Caco-2 (cell line): ENCODE results near the gene SPATA31D3. TPM values are rescaled to one million over a fixed set of nuclear protein-coding genes. Genes with fewer than 3 reads are reported as not detected.

Source experiments
- BruUV-seq: library from RNA; stranded (reverse); fragments of 400-500 nt; replicated peaks from 2 replicates; lab custom pipeline; 2021; lab: Mats Ljungman, UMichigan
- CTCF ChIA-PET: fragments of 300-600 bp; sonication (Branson Sonifier 250); formaldehyde crosslinking; loops from one replicate; lab custom pipeline; 2022; ENCODE audit warnings: antibody characterized with exemption; lab: Charles Lee
- POLR2A ChIA-PET: fragments of 300-600 bp; sonication (Branson Sonifier 250); formaldehyde crosslinking; loops from one replicate; lab custom pipeline; 2022; ENCODE audit warnings: antibody characterized with exemption; lab: Charles Lee
- DNase-seq, 2 experiments: peaks; one replicate each; pipeline versions ENCODE4 v3.0.0 to v3.0.0-alpha.2; 2020 to 2022
- H3K27me3 ChIP-seq: replicated peaks from 2 replicates; pipeline ENCODE4 v1.6.0; 2011; ENCODE audit warnings: low read length; ENCODE audit not compliant: control insufficient read depth, insufficient read depth
- H3K36me3 ChIP-seq: 2 replicates; pipeline ENCODE4 v1.5.1; 2011; ENCODE audit warnings: low read length; ENCODE audit not compliant: control insufficient read depth, insufficient read depth
- H3K4me1 ChIP-seq: fragments of 250-450 bp; sonication (Bioruptor Pico); 2 replicates; pipeline ENCODE4 v1.5.1; 2020; ENCODE audit warnings: mild to moderate bottlenecking
- H3K4me3 ChIP-seq: 2 replicates; pipeline ENCODE4 v1.5.1; 2011; ENCODE audit warnings: low read depth, mild to moderate bottlenecking, control low read depth, low read length
- H3K9me3 ChIP-seq: fragments of 250-450 bp; sonication (Bioruptor Pico); 2 replicates; pipeline ENCODE4 v1.5.1; 2020; ENCODE audit warnings: mild to moderate bottlenecking, moderate library complexity
- H3K27ac Mint-ChIP-seq: one replicate; pipeline ENCODE4 v1.8.0; 2022; ENCODE audit warnings: mixed read lengths; ENCODE audit not compliant: unreplicated experiment
- H3K27me3 Mint-ChIP-seq: one replicate; pipeline ENCODE4 v1.8.0; 2022; ENCODE audit warnings: mixed read lengths; ENCODE audit not compliant: insufficient read depth, unreplicated experiment
- H3K36me3 Mint-ChIP-seq: one replicate; pipeline ENCODE4 v1.8.0; 2022; ENCODE audit warnings: mild to moderate bottlenecking, mixed read lengths; ENCODE audit not compliant: insufficient read depth, unreplicated experiment
- H3K4me1 Mint-ChIP-seq: one replicate; pipeline ENCODE4 v1.8.0; 2022; ENCODE audit warnings: low read depth, mixed read lengths; ENCODE audit not compliant: unreplicated experiment
- H3K4me3 Mint-ChIP-seq: one replicate; pipeline ENCODE4 v1.8.0; 2022; ENCODE audit warnings: mild to moderate bottlenecking, moderate library complexity, mixed read lengths; ENCODE audit not compliant: unreplicated experiment
- H3K9me3 Mint-ChIP-seq: one replicate; pipeline ENCODE4 v1.8.0; 2022; ENCODE audit warnings: mixed read lengths; ENCODE audit not compliant: unreplicated experiment
- CTCF ChIP-seq, 2 experiments: fragments of 200-600 bp in 1 of 2; IDR thresholded peaks; 1 replicate in 1 of 2; 2 replicates in 1 of 2; pipeline versions ENCODE4 v1.5.1 to v1.8.0; 2011 to 2022; ENCODE audit warnings: antibody characterized with exemption in 1 of 2, control low read depth in 1 of 2, inconsistent platforms in 1 of 2, low read depth in 1 of 2, low read length in 1 of 2, mild to moderate bottlenecking in 1 of 2, moderate library complexity in 1 of 2; ENCODE audit not compliant: insufficient read depth in 1 of 2, severe bottlenecking in 1 of 2, unreplicated experiment in 1 of 2
- intact Hi-C: fragments of 100-400 bp; cut with micrococcal nuclease; formaldehyde crosslinking; loops from one replicate; pipeline ENCODE4 v1.10.0; 2022; ENCODE audit not compliant: unreplicated experiment
- total RNA-seq: library from RNA; stranded (reverse); gene quantifications from 2 replicates; pipeline ENCODE4 v1.2.3, GENCODE V29; 2022

The SPATA31D3 gene
- total RNA-seq, 1 experiment from 2014 or later = not detected

GRCh38 chr9:81980568-81980967 is 37.3 kb downstream of the SPATA31D3 start:
- Mint-ChIP-seq H3K9me3 (no peaks in the 10 kb centered on the region), H3K36me3 (no peaks in the 10 kb centered on the region), H3K27me3 (peaks cover 5% of the 10 kb centered on the region), H3K4me3 (no peak overlapping the region), H3K4me1 (no peaks in the 10 kb centered on the region), H3K27ac (no peak overlapping the region)
- no peaks in the 10 kb centered on the region for H3K9me3 ChIP-seq
- DNase-seq = no peak
- ChIA-PET CTCF (no interaction called here), POLR2A (no interaction called here)
- intact Hi-C loops = no loop called here
- H3K4me1 ChIP-seq = no peaks in the 10 kb centered on the region
- H3K4me3 ChIP-seq = no peak overlapping the region
- no peak for TF ChIP-seq CTCF (IDR thresholded peaks at IDR 0.05; ENCODE audit: insufficient read depth in 1 of 2, low read depth in 1 of 2, low read length in 1 of 2, severe bottlenecking in 1 of 2, unreplicated experiment in 1 of 2)
- BruUV-seq = no TSS peak
- H3K27me3 ChIP-seq = no peaks in the 10 kb centered on the region
- no peaks in the 10 kb centered on the region for H3K36me3 ChIP-seq

- no peak for TF ChIP-seq CTCF (IDR thresholded peaks at IDR 0.05; ENCODE audit: insufficient read depth in 1 of 2, low read depth in 1 of 2, low read length in 1 of 2, severe bottlenecking in 1 of 2, unreplicated experiment in 1 of 2)
- POLR2A ChIA-PET = no interaction called here
- H3K9me3 ChIP-seq = no peaks in the 10 kb centered on the region
- CTCF ChIA-PET = no interaction called here
- no peak overlapping the region for H3K27ac Mint-ChIP-seq
- no peaks in the 10 kb centered on the region for H3K27me3 ChIP-seq
- no peak overlapping the region for H3K4me3 ChIP-seq
- DNase-seq = no peak
- no peaks in the 10 kb centered on the region for H3K9me3 Mint-ChIP-seq
- H3K4me1 ChIP-seq = no peaks in the 10 kb centered on the region
- H3K36me3 Mint-ChIP-seq = no peaks in the 10 kb centered on the region
- no peaks in the 10 kb centered on the region for H3K36me3 ChIP-seq
- intact Hi-C loops = no loop called here
- H3K27me3 Mint-ChIP-seq = peaks cover 5% of the 10 kb centered on the region
- no peak overlapping the region for H3K4me3 Mint-ChIP-seq
- BruUV-seq = no TSS peak
- no peaks in the 10 kb centered on the region for H3K4me1 Mint-ChIP-seq
These were observed 38.6 kb downstream of the SPATA31D3 start for GRCh38 chr9:81981883-81982282.

- Mint-ChIP-seq H3K4me3 (no peak overlapping the region), H3K4me1 (no peaks in the 10 kb centered on the region), H3K9me3 (no peaks in the 10 kb centered on the region), H3K27ac (no peak overlapping the region), H3K27me3 (peaks cover 5% of the 10 kb centered on the region), H3K36me3 (no peaks in the 10 kb centered on the region)
- ChIA-PET POLR2A (no interaction called here), CTCF (no interaction called here)
- no peaks in the 10 kb centered on the region for H3K9me3 ChIP-seq
- no peak for TF ChIP-seq CTCF (IDR thresholded peaks at IDR 0.05; ENCODE audit: insufficient read depth in 1 of 2, low read depth in 1 of 2, low read length in 1 of 2, severe bottlenecking in 1 of 2, unreplicated experiment in 1 of 2)
- no peaks in the 10 kb centered on the region for H3K27me3 ChIP-seq
- H3K36me3 ChIP-seq = no peaks in the 10 kb centered on the region
- H3K4me1 ChIP-seq = no peaks in the 10 kb centered on the region
- intact Hi-C loops = no loop called here
- no TSS peak for BruUV-seq
- no peak overlapping the region for H3K4me3 ChIP-seq
- no peak for DNase-seq
These were observed 41.6 kb downstream of the SPATA31D3 start for GRCh38 chr9:81984928-81985327.
